HG02678 (cell line): ENCODE results near the gene AK2.
"Not testable (repeated sequence)": the region's sequence is repeated elsewhere in the genome, so short reads cannot be mapped to it uniquely, and the experiment has no call there.

ENCODE experiments used
- ATAC-seq: cut with Tn5 transposase; IDR thresholded peaks from one replicate; pipeline ENCODE4 v1.9.1; 2021; ENCODE audit warnings: mild to moderate bottlenecking, moderate library complexity; ENCODE audit not compliant: unreplicated experiment

AK2 gene

GRCh38 chr1:33025180-33025569 is 11.5 kb downstream of the AK2 start:
- no peak for ATAC-seq

GRCh38 chr1:33024430-33025179 is 12.1 kb downstream of the AK2 start:
- not testable (repeated sequence) for ATAC-seq

DNA sequence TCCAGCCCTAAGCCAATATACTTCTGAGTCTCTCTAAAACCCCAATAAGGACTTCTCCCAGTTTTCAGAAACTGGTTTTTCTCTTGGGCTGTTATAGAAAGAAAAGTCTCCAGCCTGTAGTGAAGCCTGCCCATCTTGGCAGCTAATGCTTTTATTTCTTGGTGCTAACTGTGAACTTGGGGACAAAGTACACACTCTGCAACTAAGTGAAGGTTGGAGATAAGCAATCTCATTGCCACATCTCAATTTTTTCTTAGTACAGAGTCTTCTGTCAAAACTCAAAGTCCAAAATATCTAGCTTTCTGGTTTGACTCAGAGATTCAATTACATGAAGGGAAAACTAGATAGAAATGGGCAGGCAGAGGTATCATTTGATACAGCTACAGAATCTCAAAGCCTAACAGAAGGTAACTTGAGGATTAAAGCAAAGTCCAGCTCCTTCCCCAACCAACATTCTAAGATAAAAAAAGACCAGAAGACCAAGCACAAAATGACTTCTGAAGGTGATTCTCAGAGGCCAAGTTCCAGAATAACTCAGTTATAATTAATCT is 14.0 kb downstream of the AK2 start:
- ATAC-seq, result no peak

- ATAC-seq, result no peak
Measured at GRCh38 chr1:33021567-33022431, 14.9 kb downstream of the AK2 start.

- ATAC-seq, result no peak
Measured at GRCh38 chr1:33018112-33018511, 18.6 kb downstream of the AK2 start.

- ATAC-seq, result no peak
Measured at GRCh38 chr1:33017175-33017574, 19.5 kb downstream of the AK2 start.

- no peak for ATAC-seq
Measured at GRCh38 chr1:33015216-33015615, 21.5 kb downstream of the AK2 start.

DNA sequence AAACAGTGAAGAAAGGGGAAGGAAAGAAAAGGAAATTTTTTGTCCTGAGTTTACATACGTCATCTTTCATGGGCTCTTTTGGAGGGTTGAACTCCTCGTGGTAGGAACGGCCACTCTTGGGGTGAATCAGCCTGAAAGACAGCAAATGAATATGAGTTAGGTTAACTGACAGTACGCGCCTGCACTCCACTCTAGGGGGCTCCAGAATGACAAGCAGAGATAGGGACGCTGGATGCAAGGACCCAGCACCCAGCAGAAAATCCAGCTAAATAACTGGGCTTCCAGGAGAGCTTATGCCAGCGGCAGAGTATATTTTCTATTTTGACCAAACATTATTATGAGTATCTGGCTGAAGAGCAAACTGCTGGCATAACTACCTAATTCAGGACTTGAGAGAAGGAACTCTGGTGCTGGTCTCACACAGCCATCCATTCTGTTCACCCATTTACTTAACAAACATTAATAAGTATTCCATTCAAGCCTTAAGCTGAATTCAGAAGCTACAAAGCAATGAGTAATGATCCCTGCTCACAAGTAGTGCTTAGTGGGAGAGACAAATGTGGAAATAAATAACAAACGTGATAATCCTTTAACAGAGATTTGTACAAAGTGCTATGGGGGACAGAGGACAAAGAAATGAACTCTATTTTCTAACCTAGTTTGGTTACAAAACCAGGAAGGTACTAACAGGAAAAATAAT is 22.1 kb downstream of the AK2 start:
- no peak for ATAC-seq

DNA sequence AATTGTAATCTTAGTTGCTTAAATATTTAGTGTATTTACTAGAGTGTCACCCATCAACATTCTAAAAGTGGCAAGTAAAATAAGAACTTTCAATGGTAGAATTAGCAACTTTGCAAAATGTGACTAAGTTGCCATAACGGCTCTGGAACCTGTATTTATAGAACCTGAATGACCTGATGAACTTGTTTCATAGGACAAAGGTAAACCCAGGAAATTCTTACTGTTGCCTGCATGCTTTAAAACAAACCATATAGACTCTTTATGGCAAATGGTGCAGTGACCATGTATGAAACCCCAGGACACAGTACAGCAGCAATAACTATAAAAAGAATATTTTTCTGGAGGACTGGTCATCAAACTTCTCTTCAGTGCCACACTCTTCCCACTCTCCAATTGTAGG is 22.9 kb downstream of the AK2 start:
- no peak for ATAC-seq

DNA sequence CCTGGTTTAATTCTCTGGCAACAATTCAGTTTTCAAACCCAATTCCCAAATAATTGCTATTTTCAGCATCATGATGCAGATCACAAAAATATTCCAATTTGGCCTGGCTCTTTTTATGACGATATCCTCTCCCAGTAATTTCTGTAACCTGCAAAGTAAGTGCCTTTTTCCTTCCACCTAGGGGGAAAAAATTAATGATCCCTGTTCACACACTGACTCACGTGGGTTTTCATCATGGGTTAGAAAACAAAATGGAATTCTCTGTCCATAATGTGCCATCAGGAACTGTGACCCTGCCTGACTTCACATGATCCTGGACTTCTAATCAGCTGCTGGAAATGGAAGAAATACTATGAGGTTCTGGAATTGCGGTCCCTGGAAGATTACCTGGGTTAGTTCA is 24.5 kb downstream of the AK2 start:
- no peak for ATAC-seq

- no peak for ATAC-seq
Measured at GRCh38 chr1:33010932-33011731, 25.6 kb downstream of the AK2 start.

GRCh38 chr1:33009561-33009960 is 27.1 kb downstream of the AK2 start:
- ATAC-seq, result no peak

DNA sequence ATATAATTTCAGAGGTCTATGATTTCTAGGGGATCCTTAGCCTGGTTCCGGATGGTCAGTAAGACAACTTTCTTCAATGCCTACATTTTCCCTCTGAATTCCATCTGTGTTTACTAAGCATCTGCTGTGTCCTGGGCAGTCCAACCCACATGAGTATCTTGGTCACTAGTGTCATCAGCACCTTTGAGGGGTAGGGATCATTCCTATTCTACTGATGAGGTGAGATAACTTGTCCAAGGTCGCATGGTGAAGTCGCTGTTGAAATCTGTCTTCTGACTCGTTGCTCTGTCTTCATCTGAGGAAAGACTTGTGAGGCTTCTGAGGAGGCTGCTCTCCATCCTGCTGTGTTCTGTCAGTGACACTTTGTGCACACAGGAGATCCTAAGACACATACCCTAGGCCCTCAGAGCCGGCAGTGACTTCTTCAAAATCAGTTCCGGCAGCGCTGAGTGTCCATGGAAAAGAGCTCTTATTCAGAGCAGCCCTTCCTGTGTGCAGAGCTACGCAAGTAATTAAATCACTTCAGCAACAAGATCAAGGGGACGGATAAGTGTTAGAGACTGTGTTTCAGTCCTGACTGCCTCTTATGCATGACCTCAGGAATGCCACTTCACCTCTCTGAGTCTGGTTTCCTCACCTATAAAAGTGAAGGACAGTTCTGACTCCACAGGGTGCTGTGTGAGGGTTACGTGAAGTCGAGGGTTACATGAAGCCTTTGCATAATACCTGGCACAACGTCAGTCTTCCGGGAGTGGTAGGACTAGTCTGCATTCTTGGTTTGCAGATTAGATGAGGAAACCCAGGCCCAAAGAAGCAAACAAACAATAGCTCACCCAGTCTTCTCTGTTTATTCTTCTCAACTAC is 28.4 kb downstream of the AK2 start:
- ATAC-seq, result no peak

DNA sequence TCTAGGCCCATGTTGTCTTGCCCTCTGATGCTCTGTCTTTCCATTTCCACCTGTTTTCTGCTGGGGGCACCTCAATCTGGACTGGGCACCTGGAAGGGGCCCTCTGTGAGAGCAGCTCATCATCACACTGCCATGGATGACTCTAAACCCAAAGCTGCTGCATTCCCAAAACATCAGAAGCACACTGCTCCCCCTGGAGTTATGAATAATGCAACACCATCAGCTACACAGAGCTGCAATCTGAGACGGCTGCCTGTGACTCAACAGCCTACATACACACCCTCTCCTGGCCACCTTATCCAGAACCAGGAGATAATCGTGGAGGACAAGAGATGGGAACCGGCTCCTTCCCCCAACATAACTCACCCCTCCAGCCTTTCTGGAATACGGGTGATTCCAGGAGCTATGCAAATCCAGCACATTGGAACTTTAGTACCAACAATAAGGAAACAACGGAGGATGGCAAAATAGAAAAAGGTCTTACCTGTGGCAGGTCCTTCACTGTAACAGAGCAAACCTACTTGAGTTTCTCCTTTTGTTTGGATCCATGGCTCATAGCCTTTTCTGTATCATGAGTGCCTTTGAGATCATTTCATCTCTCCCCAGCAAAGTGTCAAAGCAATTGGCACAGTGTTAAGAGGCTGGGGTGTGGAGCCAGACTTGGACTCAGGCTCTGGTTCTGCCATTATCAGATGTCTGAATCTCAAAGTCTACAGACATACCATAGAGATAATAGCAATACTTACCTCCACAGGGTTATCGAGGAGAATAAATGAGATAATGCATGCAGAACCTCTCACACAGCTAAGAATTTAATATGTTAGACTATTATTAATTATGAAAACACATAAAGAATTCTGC is 29.3 kb downstream of the AK2 start:
- no peak for ATAC-seq

GRCh38 chr1:33005838-33006421 is 30.8 kb downstream of the AK2 start:
- no peak for ATAC-seq

GRCh38 chr1:33005117-33005837 is 31.4 kb downstream of the AK2 start:
- ATAC-seq, result no peak

DNA sequence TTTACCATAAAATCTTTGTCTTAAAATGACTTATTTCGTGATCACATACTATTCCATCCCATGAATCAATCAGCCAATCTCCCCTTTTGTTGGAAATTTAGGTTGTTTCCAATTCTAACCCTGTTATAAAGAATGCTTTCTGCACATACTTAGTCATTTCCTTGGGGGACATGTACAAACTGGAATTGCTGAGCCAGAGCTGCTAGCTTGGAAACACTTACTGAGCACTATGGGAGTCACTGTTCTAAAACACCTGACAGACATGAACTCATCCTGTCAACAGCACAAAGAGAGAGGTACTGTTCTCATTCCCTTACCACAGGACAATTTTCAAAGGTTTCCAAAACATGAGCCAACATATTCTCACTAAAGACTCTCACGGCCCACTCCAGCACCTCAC is 32.1 kb downstream of the AK2 start:
- no peak for ATAC-seq

DNA sequence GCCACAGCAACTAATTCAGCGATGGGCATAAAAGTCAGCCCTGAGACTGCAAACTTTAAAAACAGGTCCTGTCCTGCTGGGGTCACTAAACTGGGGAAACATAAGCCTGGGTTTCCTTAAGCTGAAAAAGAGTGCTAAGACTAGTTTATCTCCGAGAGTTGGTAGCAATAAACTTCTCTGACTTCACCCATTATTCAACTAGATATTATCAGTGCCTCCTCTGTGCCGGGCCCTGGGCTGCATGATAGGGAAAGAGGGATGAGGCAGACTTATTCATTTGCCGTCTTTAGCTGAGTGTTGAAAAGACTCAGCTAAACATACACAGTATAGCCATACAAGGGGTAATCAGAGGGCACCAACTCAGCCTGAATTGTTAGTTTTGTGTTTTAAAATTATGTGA is 33.0 kb downstream of the AK2 start:
- ATAC-seq, result no peak
